ENCODE results near the gene ELMO1. TPM values are rescaled to one million over a fixed set of nuclear protein-coding genes. Genes with fewer than 3 reads are reported as not detected.

The ELMO1 gene
- total RNA-seq, 1 experiment from 2014 or later: 1.1 TPM

GRCh38 chr7:37206192-37206591, 242.5 kb downstream of the ELMO1 start:
- no peaks in the 10 kb centered on the region for H3K79me2 ChIP-seq (ENCODE audit: insufficient read depth, low read length)

More at GRCh38 chr7:37206192-37206591, 242.5 kb downstream of the ELMO1 start:
- ATAC-seq: no peak
- Histone ChIP-seq H4K20me1 (ENCODE audit: insufficient read depth) (no peaks in the 10 kb centered on the region), H2AFZ (ENCODE audit: low read depth, low read length, poor library complexity, severe bottlenecking) (no peak overlapping the region), H3K4me1 (ENCODE audit: control insufficient read depth in 1 of 2, insufficient read depth in 2 of 2, low read length in 2 of 2) (0 out of 4 replicates have a peak, but pooled peaks cover 0 to 3% of the 10 kb centered on the region in 2 experiments), H3K27me3 (ENCODE audit: insufficient read depth, low read length) (no peaks in the 10 kb centered on the region), H3K27ac (ENCODE audit: low read depth, low read length) (no peak overlapping the region), H3K4me2 (ENCODE audit: low read length) (no peak overlapping the region), H3K4me3 (replicated peaks in 1 of 2; ENCODE audit: low read depth in 1 of 2, low read length in 2 of 2) (no peak overlapping the region), H3K9ac (ENCODE audit: low read length) (no peak overlapping the region), H3K36me3 (ENCODE audit: control insufficient read depth in 1 of 2, insufficient read depth in 2 of 2, low read length in 2 of 2) (no peaks in the 10 kb centered on the region), H3K9me3 (ENCODE audit: control insufficient read depth in 1 of 2, insufficient read depth in 1 of 2, low read depth in 1 of 2, low read length in 2 of 2) (no peaks in the 10 kb centered on the region), H3K9me2 (ENCODE audit: insufficient read depth) (no peaks in the 10 kb centered on the region)
- BruUV-seq (replicated peaks): no TSS peak
- POLR2A ChIA-PET: no interaction called here
- RAD21 ChIA-PET (ENCODE audit: low non-redundant PET in 1 of 2, low total read pairs in 2 of 2, uncharacterized antibody in 2 of 2, unreplicated experiment in 2 of 2): no interaction called here
- TF ChIP-seq ATF3 (IDR thresholded peaks at IDR 0.05) (no peak), ZFX (IDR thresholded peaks at IDR 0.05) (no peak), SIN3A (IDR thresholded peaks at IDR 0.05; ENCODE audit: low read depth) (no peak), CBX3 (IDR thresholded peaks at IDR 0.05; ENCODE audit: low read depth) (no peak), ELF1 (IDR thresholded peaks at IDR 0.05; ENCODE audit: borderline replicate concordance, low read depth) (no peak), CTCF (IDR thresholded peaks at IDR 0.05 in 2 of 3, conservative IDR thresholded peaks at IDR 0.05 in 1 of 3; ENCODE audit: borderline replicate concordance in 1 of 3, insufficient read depth in 1 of 3, low read depth in 2 of 3, low read length in 2 of 3) (no peak), SP1 (IDR thresholded peaks at IDR 0.05; ENCODE audit: low read depth) (no peak), POLR2AphosphoS5 (IDR thresholded peaks at IDR 0.05; ENCODE audit: low read depth, low read length) (no peak), JUND (IDR thresholded peaks at IDR 0.05) (no peak), RAD21 (IDR thresholded peaks at IDR 0.05; ENCODE audit: low read depth) (no peak), CEBPB (IDR thresholded peaks at IDR 0.05; ENCODE audit: low read depth) (no peak), ZNF274 (IDR thresholded peaks at IDR 0.05; ENCODE audit: low read depth, low read length) (no peak), MAX (IDR thresholded peaks at IDR 0.05) (no peak), REST (IDR thresholded peaks at IDR 0.05; ENCODE audit: low read depth) (no peak), EZH2phosphoT487 (IDR thresholded peaks at IDR 0.05; ENCODE audit: borderline replicate concordance) (no peak), POLR2A (IDR thresholded peaks at IDR 0.05; ENCODE audit: borderline replicate concordance, extremely low read depth, insufficient read depth, insufficient read length) (no peak), FOSL1 (IDR thresholded peaks at IDR 0.05; ENCODE audit: low read depth) (no peak)
- CTCF ChIA-PET: no interaction called here
- intact Hi-C loops (cut with micrococcal nuclease): loop anchor here (5.0 kb wide), 1 partner anchor 626 kb away; no protein-coding TSS in a partner anchor
- no peak for DNase-seq (ENCODE audit: low read depth, low spot score)
